GM21737 (cell line): ENCODE data around the gene RHBDL3.
"Not testable (repeated sequence)": the region's sequence is repeated elsewhere in the genome, so short reads cannot be mapped to it uniquely, and the experiment has no call there.

Experiments
- ATAC-seq: cut with Tn5 transposase; IDR thresholded peaks from one replicate; pipeline ENCODE4 v1.9.1; 2021; ENCODE audit warnings: mild to moderate bottlenecking, moderate library complexity; ENCODE audit not compliant: unreplicated experiment

RHBDL3 gene

GRCh38 chr17:32289471-32290070, 23.9 kb downstream of the RHBDL3 start:
- ATAC-seq = no peak

- ATAC-seq = no peak
These were observed 26.5 kb downstream of the RHBDL3 start for GRCh38 chr17:32292094-32292493.

GRCh38 chr17:32297424-32297823, 31.8 kb downstream of the RHBDL3 start:
- no peak for ATAC-seq

GRCh38 chr17:32297860-32298259, 32.2 kb downstream of the RHBDL3 start:
- no peak for ATAC-seq

GRCh38 chr17:32298298-32298697, 32.7 kb downstream of the RHBDL3 start:
- no peak for ATAC-seq

- no peak for ATAC-seq
These were observed 33.3 kb downstream of the RHBDL3 start for GRCh38 chr17:32298721-32299579.

GRCh38 chr17:32299580-32300164, 34.0 kb downstream of the RHBDL3 start:
- ATAC-seq = no peak

GRCh38 chr17:32302037-32302436, 36.4 kb downstream of the RHBDL3 start:
- ATAC-seq = no peak

GRCh38 chr17:32302860-32303649, 37.4 kb downstream of the RHBDL3 start:
- ATAC-seq = no peak

GRCh38 chr17:32303781-32304288, 38.2 kb downstream of the RHBDL3 start:
- ATAC-seq = no peak

GRCh38 chr17:32305049-32305448, 39.4 kb downstream of the RHBDL3 start:
- no peak for ATAC-seq

- no peak for ATAC-seq
These were observed 42.0 kb downstream of the RHBDL3 start for GRCh38 chr17:32307658-32308057.

- ATAC-seq = no peak
These were observed 45.5 kb downstream of the RHBDL3 start for GRCh38 chr17:32311028-32311536.

GRCh38 chr17:32314636-32315035, 49.0 kb downstream of the RHBDL3 start:
- no peak for ATAC-seq

- ATAC-seq = no peak
These were observed 49.5 kb downstream of the RHBDL3 start for GRCh38 chr17:32315171-32315570.

GRCh38 chr17:32316653-32317052, 51.0 kb downstream of the RHBDL3 start:
- not testable (repeated sequence) for ATAC-seq

GRCh38 chr17:32317353-32317752, 51.7 kb downstream of the RHBDL3 start:
- no peak for ATAC-seq

- no peak for ATAC-seq
These were observed 52.4 kb downstream of the RHBDL3 start for GRCh38 chr17:32318071-32318470.

- ATAC-seq = peak; percentile 66
These were observed 53.9 kb downstream of the RHBDL3 start for GRCh38 chr17:32319548-32319905.

GRCh38 chr17:32320080-32320479, 54.4 kb downstream of the RHBDL3 start:
- not testable (repeated sequence) for ATAC-seq

- ATAC-seq = no peak
These were observed 55.2 kb downstream of the RHBDL3 start for GRCh38 chr17:32320847-32321246.
